Measurements from ENCODE around the gene ICAM4. TPM values are rescaled to one million over a fixed set of nuclear protein-coding genes. Genes with fewer than 3 reads are reported as not detected.

The ICAM4 gene
- total and polyA plus RNA-seq, 9 of the 15 experiments (the other 6 are each of a cell fraction or from before 2014, with no cell fraction given) = 14.1 to 86.1 (median 29.6) TPM

GRCh38 chr19:10315335-10316214 is 28.8 kb downstream of the ICAM4 start, which contains the start of gene FDX2 (continued):
- TF ChIP-seq E2F5 (CRISPR knock-in tag; IDR thresholded peaks at IDR 0.05) (no peak), OTX1 (CRISPR knock-in tag; IDR thresholded peaks at IDR 0.05) (no peak), PHB2 (IDR thresholded peaks at IDR 0.05; ENCODE audit: low read depth) (no peak), CLOCK (CRISPR knock-in tag; IDR thresholded peaks at IDR 0.05; ENCODE audit: borderline replicate concordance) (no peak), CEBPB (tag; IDR thresholded peaks at IDR 0.05) (no peak), ZNF830 (CRISPR knock-in tag; IDR thresholded peaks at IDR 0.05) (no peak), NONO (IDR thresholded peaks at IDR 0.05; ENCODE audit: low read depth in 2 of 2, low read length in 1 of 2) (no peak), STAT5A (IDR thresholded peaks at IDR 0.05; ENCODE audit: borderline replicate concordance, low read length) (no peak; the same call in 1 of the 2 replicates), ZNF12 (CRISPR knock-in tag; IDR thresholded peaks at IDR 0.05) (no peak; the same call in 1 of the 2 replicates), BRF2 (IDR thresholded peaks at IDR 0.05; ENCODE audit: borderline replicate concordance, insufficient read depth, insufficient read length) (no peak), CREB1 (IDR thresholded peaks at IDR 0.05) (no peak), CREB1 (CRISPR knock-in tag; IDR thresholded peaks at IDR 0.05) (no peak), MCM5 (IDR thresholded peaks at IDR 0.05; ENCODE audit: low read depth) (no peak), CBX5 (IDR thresholded peaks at IDR 0.05; ENCODE audit: borderline replicate concordance, low read depth) (no peak), ZNF384 (IDR thresholded peaks at IDR 0.05; ENCODE audit: low read depth, low read length) (0 out of 2 replicates have a peak, but pooled peaks have one; percentile 21)
- TF ChIP-seq, protein P1, sequence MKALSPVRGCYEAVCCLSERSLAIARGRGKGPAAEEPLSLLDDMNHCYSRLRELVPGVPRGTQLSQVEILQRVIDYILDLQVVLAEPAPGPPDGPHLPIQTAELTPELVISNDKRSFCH (CRISPR knock-in tag; IDR thresholded peaks at IDR 0.05) = no peak
- TF ChIP-seq, protein P1 (tag; IDR thresholded peaks at IDR 0.05) = no peak
- TF ChIP-seq, protein P2, sequence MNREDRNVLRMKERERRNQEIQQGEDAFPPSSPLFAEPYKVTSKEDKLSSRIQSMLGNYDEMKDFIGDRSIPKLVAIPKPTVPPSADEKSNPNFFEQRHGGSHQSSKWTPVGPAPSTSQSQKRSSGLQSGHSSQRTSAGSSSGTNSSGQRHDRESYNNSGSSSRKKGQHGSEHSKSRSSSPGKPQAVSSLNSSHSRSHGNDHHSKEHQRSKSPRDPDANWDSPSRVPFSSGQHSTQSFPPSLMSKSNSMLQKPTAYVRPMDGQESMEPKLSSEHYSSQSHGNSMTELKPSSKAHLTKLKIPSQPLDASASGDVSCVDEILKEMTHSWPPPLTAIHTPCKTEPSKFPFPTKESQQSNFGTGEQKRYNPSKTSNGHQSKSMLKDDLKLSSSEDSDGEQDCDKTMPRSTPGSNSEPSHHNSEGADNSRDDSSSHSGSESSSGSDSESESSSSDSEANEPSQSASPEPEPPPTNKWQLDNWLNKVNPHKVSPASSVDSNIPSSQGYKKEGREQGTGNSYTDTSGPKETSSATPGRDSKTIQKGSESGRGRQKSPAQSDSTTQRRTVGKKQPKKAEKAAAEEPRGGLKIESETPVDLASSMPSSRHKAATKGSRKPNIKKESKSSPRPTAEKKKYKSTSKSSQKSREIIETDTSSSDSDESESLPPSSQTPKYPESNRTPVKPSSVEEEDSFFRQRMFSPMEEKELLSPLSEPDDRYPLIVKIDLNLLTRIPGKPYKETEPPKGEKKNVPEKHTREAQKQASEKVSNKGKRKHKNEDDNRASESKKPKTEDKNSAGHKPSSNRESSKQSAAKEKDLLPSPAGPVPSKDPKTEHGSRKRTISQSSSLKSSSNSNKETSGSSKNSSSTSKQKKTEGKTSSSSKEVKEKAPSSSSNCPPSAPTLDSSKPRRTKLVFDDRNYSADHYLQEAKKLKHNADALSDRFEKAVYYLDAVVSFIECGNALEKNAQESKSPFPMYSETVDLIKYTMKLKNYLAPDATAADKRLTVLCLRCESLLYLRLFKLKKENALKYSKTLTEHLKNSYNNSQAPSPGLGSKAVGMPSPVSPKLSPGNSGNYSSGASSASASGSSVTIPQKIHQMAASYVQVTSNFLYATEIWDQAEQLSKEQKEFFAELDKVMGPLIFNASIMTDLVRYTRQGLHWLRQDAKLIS (CRISPR knock-in tag; IDR thresholded peaks at IDR 0.05) = no peak
